GM12892 (cell line): ENCODE data around the gene AMER3.

Experiments
- DNase-seq: peaks from one replicate; pipeline ENCODE4 v3.0.0; 2011; ENCODE audit not compliant: insufficient read length
- FAIRE-seq: peaks from 2 replicates; lab custom pipeline; 2011; peaks lifted over from hg19 to GRCh38; lab: Jason Lieb, UNC
- POLR2A ChIP-seq: IDR thresholded peaks from 2 replicates; pipeline ENCODE4 v1.6.1; 2011; ENCODE audit warnings: low read depth, low read length, control low read depth
- POLR2AphosphoS5 ChIP-seq: IDR thresholded peaks from 2 replicates; pipeline ENCODE4 v1.6.1; 2011; ENCODE audit warnings: low read depth, low read length, control low read depth
- TAF1 ChIP-seq: IDR thresholded peaks from 2 replicates; pipeline ENCODE4 v1.6.1; 2011; ENCODE audit warnings: low read depth, mild to moderate bottlenecking, control low read depth, low read length, borderline replicate concordance

Gene AMER3

DNA sequence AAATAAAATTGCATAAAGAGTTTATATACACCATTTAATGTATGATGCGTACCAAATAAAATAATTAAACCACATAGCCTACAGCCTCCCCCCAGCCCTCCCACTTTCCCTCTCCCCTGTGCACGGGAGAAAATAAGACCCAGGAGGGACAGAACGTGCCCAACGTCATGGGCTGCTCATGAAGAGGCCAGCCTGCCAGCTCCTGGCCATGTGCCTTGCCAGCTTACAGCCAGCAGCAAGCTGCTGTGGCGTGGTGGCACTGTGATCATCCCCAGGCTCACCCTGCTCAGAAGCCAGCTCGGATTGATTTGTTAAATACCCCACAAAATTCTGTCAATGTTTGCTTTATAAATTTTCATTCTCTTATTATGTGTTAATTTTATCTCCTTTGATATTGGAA is 18.9 kb upstream of the AMER3 start:
- TF ChIP-seq TAF1 (no peak), POLR2A (no peak), POLR2AphosphoS5 (no peak)

DNA sequence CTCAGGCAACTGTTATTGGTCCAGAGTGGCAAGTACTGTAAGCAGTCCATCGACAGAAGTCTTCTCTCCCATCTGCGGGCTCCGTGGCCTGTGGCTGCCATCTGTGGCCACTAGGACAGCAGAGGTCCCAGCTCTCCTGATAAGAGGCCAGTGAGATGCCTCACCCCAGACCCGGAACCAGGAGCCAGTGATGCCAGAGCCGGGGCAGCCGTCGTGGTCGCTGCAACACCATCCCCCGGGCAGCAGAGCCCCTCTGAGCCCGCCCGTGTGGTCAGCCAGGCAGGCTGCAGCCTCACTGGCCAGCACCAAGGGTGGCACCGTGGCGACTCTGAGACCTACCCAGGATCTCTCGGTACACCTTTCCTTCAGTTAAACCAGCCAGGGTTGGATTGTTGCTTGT is 17.7 kb upstream of the AMER3 start:
- no peak for TF ChIP-seq POLR2AphosphoS5
- TF ChIP-seq POLR2A, result no peak
- no peak for TF ChIP-seq TAF1
- DNase-seq (no peak), FAIRE-seq (no peak)

More for the DNA sequence above, 18.9 kb upstream of the AMER3 start:
- FAIRE-seq (no peak), DNase-seq (no peak)

DNA sequence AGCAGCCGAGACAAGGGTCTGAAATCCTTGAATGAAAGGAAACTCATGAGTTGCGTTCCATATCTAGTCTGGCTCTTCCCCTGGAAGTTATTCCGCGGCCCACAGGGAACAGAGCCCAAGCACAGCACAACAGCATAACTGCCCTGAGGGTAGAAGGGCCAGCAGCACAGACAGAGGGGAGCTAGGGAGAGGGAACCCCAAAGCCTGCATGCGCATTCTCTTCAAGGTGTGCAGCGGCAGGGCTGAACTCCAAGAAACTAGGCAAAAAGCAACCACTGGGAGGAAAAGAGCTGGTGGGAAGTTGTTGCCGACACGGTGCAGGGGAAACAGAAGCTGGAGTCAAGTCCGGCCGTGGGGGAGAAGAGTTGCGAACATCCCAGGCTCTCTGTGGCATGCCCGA is 14.7 kb upstream of the AMER3 start:
- DNase-seq, result no peak
- TF ChIP-seq TAF1 (no peak), POLR2AphosphoS5 (no peak), POLR2A (no peak)
- FAIRE-seq, result no peak

DNA sequence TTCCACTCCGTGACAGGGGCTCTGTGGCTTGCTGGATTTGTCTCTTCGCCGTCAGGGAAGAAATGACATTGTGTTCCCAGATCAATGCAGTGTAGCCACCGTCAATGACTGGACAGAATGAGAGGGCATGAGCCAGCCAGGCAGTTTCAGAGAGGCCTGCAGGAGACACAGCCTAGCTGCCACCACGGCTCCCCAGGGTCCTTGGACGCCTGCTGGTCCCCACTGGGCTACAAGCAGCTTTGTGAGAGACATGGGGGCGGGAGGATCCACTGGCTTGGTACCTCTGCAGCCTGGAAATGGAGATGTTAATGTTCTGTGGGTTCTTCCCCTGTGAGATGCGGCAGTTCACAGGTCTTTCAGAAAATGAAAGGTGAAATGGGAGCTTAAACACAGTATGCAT is 12.1 kb upstream of the AMER3 start:
- DNase-seq, result no peak
- FAIRE-seq, result no peak
- TF ChIP-seq POLR2A (no peak), POLR2AphosphoS5 (no peak), TAF1 (no peak)

DNA sequence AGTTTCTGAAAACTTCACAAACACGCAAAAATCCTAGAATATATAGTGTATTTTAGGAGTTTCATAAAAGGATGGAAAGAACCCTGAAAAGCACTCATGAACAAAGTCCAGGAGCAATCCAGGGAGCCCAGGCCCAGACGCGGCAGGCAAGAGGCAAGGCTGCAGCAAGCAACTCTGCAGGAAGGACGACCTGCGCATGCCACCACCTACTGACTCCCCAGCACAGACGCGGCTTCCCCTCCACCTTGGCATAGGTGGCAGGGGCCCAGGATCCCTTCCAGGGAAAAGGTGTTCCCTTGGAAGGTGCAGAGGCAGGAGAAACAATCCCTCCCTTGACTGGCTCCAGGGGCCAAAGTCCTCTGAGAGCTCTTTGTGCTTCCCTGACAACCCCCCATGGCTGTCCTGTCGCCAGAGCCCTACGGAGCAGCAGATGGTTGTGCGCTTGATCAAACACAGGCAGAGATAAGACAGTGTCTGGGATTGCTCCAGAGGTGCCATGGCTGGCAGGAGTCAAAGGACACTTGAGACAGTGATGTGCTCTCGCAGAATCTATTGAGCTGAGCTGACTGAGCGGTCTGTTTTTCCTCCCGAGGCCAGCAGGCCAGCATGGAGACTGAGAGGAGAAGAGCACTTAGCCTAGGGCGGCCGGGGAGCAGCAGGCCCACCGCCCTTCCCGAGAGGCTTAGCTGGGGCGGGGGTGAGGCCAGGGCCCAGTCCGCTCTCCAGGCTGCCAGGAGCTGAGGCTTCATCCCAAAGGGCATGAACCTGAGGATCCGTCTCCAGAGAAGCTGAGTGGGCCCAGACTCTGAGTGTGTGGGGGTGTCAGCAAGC is 10.8 kb upstream of the AMER3 start:
- no peak for FAIRE-seq
- no peak for TF ChIP-seq POLR2AphosphoS5
- TF ChIP-seq TAF1, result no peak
- no peak for TF ChIP-seq POLR2A
- no peak for DNase-seq

DNA sequence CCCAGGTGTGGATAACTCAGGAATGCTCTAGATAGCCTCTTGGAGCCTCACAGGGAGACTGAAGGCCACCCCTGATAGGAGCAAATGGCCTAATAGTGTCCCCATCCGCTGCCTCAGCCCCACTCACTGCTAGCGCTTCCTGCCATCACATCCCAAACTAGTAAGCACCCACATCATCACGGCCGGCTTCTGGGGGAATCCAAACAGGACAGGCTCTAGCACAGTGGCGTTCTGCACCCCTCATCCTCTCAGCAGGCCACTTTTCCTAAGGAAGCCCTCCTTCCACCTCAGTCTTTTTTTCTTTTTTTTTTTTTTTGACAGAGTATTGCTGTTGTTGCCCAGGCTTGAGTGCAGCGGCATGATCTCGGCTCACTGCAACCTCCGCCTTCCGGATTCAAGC is 6.3 kb upstream of the AMER3 start:
- DNase-seq (no peak), FAIRE-seq (no peak)
- TF ChIP-seq TAF1 (no peak), POLR2A (no peak), POLR2AphosphoS5 (no peak)

DNA sequence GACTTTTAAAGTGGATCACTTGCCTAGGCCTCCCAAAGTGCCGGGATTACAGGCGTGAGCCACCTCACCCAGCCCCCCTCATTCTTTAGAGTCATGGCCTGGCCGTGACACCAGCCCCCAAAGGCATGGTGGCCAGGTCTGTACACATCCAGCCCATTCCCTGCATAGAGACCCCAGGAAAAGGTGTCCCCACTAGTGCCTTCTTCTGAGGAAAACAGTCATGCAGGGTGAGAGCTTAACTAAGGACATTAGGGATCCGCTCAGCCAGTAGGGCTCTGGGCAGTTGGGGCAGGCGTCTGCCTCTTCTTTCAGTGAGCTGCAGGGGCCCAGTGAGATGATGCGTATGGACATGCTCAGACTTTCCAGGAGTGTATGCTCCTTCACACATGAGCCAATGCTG is 5.7 kb upstream of the AMER3 start:
- DNase-seq (no peak), FAIRE-seq (no peak)
- no peak for TF ChIP-seq TAF1
- TF ChIP-seq POLR2AphosphoS5, result no peak
- TF ChIP-seq POLR2A, result no peak

DNA sequence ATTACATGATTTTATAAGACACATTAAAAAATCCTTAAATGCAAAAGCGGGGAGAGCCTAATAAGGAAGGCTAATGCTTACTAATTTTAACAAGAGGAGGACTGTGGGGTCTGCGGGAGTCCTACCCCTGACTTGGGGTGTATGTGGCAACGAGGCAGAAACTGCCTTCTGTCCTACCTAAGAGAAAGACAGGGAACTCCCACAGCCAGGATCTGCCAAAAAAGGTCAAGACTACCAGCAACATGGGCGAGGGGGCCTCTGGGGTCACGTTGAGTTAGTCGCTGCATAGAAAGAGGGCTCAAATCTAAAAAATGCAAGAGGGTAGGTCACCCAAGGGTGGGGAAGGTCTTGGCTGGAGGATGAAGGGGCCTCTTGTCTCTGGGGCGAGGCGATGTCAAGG is 529 bp upstream of the AMER3 start:
- TF ChIP-seq POLR2AphosphoS5, result no peak
- TF ChIP-seq TAF1, result no peak
- TF ChIP-seq POLR2A, result no peak
- no peak for DNase-seq
- FAIRE-seq, result no peak

DNA sequence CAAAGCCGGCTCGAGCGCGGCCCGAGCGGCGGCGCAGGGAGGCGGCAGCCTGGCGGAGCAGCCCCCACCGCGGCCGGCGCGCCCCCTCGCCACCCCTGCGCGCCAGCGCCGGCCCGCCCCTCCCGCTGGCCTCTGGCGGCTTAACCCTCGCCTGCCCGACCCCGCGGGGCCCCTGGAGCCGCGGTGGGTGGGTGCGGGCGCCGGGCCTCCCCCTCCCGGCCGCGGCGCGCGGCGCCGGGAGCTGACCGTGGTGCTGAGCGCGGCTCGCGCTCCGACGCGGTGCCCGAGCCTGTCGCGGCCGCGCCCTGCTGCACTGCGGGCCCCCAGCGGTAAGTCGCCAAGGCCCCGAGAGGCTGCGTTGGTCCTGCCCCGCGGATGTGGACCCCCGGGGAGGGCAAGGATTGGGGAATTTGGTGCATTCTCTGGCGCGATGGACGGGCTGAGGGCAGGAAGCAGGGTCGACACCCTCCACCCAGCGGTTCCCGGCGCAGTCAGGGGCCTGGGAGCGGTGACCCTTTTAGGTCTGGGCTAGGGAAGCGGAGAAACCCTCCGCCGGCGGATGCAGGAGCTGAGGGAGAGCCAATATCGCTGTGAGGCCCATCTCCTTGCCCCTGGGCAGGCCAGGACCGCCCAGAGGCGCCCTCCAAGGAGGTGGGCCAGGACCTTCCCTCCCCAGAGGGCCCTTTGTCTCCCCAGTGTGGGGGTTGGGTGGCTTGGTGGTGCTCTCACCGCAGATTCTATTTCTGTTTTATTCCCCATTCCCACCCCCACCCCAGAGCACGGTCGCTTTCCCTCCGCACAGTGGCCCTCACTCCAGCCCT is 923 bp downstream of the AMER3 start:
- DNase-seq (no peak), FAIRE-seq (no peak)
- no peak for TF ChIP-seq TAF1
- no peak for TF ChIP-seq POLR2AphosphoS5
- TF ChIP-seq POLR2A, result no peak

DNA sequence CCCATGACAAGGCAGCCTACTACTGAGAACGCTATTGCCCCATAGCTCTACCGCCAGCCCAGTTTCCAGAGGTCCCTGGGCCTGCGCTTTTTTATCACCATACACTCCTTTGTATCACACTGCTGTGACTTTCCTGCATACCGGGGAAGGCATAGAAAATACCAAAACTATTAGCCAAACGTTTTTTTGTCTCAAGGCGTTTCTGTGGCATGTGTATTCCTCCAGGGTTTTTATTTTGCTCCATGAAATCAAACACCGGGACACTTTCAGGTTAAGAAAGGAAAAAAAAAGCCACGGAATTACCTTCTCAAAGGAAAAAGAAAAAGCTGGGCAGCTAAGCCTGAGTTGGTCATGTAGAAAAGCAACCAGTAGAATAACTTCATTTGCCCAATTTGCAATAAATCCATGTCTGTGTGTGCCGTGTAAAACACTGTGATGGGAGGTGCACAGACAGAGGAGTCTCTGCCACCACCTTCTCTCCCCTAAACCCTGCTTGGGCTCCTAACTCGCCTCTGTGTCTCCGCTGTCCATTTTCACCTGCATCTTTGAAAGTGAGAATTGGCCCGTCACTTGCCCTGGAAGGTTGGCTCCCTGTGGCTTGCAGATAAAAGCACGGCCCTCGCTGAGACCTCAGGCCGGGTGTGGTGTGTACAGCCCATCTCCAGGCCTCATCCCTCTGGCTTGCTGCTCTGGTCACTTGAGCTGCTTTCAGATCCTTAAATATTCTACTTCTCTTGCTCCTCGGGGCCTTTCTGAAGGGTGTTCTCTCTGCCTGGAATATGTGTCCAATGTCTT is 1.7 kb downstream of the AMER3 start:
- TF ChIP-seq POLR2AphosphoS5, result no peak
- no peak for TF ChIP-seq TAF1
- no peak for TF ChIP-seq POLR2A
- FAIRE-seq, result no peak
- DNase-seq, result no peak
